Measurements from ENCODE around the gene INSC.

The INSC gene

DNA sequence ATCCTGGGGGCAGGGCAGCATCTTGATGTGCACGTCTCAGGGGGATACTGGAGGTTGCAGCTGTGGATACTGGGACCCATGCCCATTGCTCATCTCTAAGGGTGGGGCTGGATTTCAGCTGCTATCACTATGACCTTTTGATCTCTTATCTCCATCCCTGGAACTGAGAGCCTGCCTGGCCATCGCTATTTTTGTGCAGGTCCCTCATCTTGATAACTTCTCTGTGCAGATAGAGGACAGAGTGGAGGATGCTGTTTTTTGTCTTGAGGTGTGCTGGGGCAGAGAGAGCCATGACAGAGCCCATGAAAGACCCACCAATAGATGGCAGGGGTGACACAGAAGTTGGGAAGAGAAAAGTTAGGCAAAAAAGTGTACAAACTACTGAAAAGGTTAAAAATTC lies 5.1 kb upstream of the INSC start:
- DNase-seq (ENCODE audit: low spot score): no peak

GRCh38 chr11:15111215-15111614 lies 3.5 kb upstream of the INSC start:
- DNase-seq (ENCODE audit: low spot score): no peak

- no peak for DNase-seq (ENCODE audit: low spot score)
These were observed 2.6 kb upstream of the INSC start for GRCh38 chr11:15112131-15112541.

DNA sequence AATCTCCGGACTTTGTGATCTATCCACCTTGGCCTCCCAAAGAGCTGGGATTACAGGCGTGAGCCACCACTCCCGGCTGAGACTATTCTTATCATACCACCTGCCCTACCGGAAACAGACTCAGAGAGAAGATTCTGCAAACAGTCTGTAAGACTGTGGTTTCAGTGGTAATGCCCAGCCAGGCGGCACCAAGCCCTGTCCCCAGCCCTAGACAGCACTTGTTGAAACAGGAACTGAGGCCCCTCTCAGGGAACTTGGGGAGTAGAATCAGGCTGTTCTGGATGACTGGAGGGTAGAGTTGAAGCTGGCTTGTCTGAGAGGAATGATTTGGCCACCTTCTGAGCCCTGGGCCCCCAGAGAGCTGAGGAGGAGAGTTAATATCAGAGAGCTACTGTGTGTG lies 1.3 kb upstream of the INSC start:
- DNase-seq (ENCODE audit: low spot score): no peak

DNA sequence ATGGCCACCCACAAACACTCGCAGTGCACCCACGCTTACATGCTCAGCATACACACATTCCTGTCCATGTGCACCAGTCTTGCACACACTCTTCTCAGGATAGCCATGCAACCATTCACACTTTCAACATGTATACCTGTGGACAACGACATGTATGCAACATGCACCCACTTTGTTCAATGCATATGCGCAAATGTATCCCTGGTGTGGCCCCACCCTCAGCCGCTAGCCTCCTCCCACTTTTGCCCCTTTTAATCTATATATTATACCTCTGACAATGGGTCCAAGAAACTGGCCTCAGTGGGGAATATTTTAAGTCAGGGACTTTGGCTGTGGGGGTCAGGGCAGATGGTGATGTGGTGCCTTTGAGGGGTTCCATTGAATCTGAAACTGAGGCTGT lies 963 bp downstream of the INSC start:
- DNase-seq (ENCODE audit: low spot score): no peak

DNA sequence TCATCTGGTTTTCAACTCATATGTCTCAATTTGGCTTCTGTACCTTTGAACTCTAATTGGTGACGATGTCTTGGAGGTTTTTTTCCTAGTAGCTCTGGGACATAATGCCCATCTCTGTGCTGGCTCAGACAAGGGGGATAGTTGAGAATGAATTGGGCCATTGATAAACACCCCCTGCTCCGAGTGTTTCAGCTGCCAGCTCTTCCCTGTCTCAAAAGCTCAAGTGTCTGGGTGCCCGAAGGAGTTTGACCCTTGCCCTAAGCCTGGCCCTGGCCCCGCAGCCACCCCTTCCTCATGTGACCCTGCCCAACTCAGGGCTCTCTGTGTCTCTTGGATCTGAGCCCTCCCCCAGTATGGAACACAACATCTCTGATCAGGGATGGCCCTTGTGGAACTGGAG lies 3.0 kb downstream of the INSC start:
- no peak for DNase-seq (ENCODE audit: low spot score)

DNA sequence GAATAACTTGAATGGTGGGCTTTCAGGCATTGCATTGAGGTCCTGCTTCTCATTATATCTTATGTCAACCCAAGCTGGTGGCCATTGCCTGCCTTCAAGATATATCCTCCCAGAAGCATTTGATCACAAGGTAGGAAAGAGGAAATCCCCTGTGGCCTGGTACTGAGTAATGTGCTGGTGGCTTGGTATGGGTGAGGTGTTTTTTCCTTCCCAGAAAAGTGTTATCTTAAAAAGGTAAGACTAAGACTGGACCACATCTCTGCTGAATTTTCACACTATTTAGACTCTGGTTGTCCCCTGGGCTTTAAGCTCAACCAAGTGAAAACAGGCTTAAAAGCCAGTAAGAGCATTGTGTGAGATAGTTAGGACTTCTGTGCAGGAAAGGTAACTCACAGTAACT lies 3.7 kb downstream of the INSC start:
- DNase-seq (ENCODE audit: low spot score): no peak

- DNase-seq (ENCODE audit: low spot score): no peak
These were observed 4.6 kb downstream of the INSC start for GRCh38 chr11:15119352-15119751.

GRCh38 chr11:15119826-15120225 lies 5.1 kb downstream of the INSC start:
- no peak for DNase-seq (ENCODE audit: low spot score)

GRCh38 chr11:15123849-15124248 lies 9.1 kb downstream of the INSC start:
- peak; percentile 78 for DNase-seq (ENCODE audit: low spot score)

DNA sequence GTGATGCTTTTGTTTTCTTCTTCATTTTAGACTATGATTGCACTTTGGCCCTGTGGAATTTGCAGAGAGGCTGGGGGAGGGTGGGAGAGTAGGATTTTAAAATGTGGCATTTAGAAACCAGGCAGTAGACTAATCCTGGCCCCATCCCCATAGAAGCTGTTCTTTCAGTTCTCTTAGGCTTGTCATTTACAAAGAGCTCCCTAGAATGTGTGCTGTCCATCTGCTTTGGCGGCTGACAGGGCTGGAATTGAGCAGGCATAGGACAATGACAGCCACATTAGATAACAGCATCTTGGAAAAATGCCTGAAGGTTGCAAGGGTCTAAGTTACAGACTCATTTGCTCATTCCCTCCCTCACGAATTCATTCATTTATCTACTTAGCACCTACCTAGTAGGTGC lies 9.8 kb downstream of the INSC start:
- no peak for DNase-seq (ENCODE audit: low spot score)

- DNase-seq (ENCODE audit: low spot score): peak; percentile 46
These were observed 12.6 kb downstream of the INSC start for GRCh38 chr11:15127341-15127740.

GRCh38 chr11:15128621-15129020 lies 13.9 kb downstream of the INSC start:
- DNase-seq (ENCODE audit: low spot score): no peak

GRCh38 chr11:15136166-15136565 lies 21.4 kb downstream of the INSC start:
- no peak for DNase-seq (ENCODE audit: low spot score)

DNA sequence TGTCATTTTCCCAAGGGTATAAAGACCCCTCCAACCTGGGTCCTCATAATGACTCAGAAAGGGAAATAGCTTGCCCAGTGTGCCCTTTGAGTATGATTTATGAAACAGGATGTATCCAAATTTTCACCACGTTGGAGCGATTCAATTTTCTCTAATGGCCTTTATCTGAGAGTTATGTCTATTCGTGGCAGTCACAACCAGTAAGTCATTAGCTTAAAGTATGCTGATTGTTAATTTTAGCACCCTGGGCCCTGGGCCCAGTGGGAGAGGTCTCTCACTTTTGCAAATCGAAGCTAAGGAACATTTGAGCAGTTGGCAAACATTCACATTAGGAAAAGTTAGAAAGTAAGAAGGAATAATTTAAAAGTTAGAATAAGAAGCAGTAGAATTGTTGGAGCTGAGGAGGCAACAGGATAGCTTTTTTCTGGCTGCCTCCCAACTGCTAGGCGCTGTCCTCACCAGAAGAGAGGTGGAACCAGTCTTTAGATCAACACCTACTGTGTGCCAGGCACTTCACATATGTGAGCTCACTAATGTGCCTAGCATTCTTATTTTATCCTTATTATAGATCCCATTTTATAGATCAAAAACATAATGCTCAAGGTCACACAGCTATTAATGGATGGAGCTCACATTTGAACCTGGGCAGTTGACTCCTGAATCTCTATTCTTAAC lies 24.5 kb downstream of the INSC start:
- DNase-seq (ENCODE audit: low spot score): no peak

DNA sequence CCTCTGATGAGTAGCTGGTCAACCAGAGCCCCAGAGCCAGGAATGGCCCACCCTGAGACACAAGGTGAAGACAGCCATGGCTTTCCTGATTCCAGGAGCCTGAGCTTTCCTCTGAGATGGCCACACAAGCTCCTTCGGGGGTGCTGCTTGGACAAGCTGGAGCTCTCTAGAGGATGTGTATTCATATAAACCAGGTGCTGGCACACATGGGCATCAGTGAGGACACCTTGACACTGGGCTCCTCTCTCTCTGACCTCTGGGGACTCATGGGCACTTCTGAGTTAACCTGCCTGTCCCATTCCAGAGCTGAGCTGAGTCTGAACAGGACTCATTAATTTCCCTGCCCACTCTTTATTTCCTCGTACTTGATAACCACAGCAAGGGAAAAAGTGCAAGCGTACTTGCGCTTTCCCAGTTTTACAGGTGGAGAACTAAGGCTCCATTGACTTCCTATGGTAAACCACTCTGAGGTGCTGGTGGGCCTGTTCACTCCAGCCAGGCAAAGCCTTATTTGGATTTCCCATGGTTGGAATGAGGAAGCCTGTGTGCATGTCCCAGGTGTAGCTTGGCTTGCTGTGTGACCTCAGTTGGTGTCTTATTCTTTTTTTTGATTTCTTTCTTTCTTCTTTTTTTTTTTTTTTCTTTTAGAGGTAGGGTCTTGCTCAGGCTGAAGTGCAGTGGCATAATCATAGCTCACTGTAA lies 25.4 kb downstream of the INSC start:
- DNase-seq (ENCODE audit: low spot score): no peak

- DNase-seq (ENCODE audit: low spot score): no peak
These were observed 26.7 kb downstream of the INSC start for GRCh38 chr11:15141381-15141780.

- DNase-seq (ENCODE audit: low spot score): no peak
These were observed 28.1 kb downstream of the INSC start for GRCh38 chr11:15142838-15143237.

- DNase-seq (ENCODE audit: low spot score): no peak
These were observed 29.1 kb downstream of the INSC start for GRCh38 chr11:15143855-15144254.

DNA sequence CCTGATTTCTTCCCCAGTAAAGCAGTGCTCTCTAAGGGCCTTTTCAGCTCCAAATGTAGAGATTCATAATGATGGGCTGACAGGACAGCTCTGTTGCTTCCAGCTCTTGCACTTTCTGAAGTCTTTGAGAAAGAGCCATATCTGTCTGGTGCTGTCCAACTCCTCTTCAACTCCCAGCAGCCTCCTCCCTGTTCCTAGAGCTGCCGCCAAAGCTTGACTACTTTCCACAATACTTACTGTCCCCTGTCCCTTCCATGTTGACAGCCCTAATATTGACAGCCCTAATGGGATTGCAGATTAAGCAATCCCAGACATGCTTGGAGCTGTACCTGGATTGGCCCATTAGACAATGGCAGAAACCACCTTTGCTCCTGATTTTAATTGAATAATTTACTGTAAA lies 29.6 kb downstream of the INSC start:
- DNase-seq (ENCODE audit: low spot score): no peak

DNA sequence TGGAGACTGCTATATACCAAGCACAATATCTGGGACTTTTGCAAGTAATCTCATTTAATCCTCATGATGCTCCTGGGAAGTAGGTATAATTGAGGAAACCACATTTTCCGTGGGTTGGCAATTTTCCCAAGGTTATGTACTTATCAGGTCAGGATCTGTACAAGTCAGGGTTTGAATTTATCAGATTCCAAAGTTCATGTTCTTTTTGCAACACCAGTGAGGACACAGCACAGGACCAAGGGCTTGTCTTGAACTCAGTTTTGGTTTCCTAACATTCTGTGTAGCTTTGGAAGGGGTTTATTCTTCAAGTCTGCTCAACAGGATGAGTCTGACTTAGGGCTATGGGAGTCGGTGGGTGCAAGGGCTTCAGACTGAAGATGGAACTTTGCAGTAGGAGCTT lies 30.4 kb downstream of the INSC start:
- DNase-seq (ENCODE audit: low spot score): no peak

- no peak for DNase-seq (ENCODE audit: low spot score)
These were observed 30.9 kb downstream of the INSC start for GRCh38 chr11:15145615-15146014.

GRCh38 chr11:15146271-15147003 lies 31.7 kb downstream of the INSC start:
- no peak for DNase-seq (ENCODE audit: low spot score)

All from AG08396 (cell line).